Fibroblast of skin of right biceps (primary cell): ENCODE measurements around the gene WDR7.
A peak's percentile ranks its signal among the peaks of the same experiment; 100 is the strongest.

Source experiments
- DNase-seq: peaks from one replicate; pipeline ENCODE4 v3.0.0-alpha.2; 2013

WDR7 gene

DNA sequence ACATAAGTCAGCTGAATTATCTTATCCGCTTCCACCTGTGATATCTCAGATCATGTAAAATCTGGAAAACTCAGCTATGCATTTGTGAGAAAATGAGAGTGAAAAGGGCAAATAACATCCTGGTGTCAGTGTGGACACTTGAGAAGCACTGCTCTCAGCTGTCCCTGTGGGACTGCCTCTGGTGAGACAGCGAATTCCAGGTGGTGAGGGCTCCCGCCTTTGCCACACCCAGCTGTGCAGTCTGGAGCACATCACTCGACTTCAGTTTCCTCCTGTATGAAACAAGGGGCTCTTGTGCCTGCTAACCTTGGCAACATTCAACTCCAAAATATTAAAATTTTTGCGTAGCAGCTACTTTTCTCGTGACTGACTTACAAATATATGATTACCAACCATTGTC, 300.9 kb downstream of the WDR7 start:
- DNase-seq: no peak

GRCh38 chr18:56953428-56954198, 302.5 kb downstream of the WDR7 start:
- DNase-seq: no peak

GRCh38 chr18:56955490-56955889, 304.3 kb downstream of the WDR7 start:
- DNase-seq: no peak

GRCh38 chr18:56959120-56959519, 308.0 kb downstream of the WDR7 start:
- DNase-seq: no peak

DNA sequence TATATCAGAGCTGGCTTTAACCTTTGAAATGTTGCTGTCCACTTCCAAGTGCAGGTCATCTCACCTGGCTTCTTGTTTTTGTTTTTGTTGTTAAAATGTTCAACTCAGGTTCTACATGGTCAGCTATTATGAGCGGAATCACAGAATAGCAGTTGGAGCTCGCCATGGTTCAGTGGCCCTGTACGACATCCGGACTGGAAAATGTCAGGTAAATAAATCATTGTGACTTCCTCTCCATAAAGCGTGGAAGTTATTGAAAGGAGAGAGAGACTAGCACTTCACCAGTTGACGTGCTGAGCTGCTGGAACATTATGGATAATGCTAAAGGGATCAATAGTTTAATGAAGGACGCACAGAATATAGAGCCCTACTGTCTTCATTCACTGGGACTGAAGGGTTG, 311.2 kb downstream of the WDR7 start:
- DNase-seq: no peak

DNA sequence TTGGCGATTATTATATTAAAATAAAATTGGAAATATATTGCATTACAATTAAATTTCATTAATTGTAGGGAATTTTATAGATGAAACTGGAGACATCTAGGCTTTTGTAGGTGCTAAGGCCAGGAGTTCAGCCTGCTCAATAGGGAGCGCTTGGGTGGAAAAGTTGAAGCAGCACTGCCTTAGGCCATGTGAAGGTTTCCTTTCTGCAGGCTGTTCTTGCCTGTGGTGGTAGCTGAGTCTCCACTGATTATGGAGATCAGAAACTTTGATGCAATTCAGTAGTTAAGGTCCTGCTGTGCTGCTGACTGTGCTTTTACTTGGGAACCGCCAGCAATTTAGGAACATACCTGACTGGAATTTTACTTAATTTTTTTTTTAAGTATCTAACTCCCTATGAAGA, 315.9 kb downstream of the WDR7 start:
- no peak for DNase-seq

GRCh38 chr18:56973487-56973886, 322.3 kb downstream of the WDR7 start:
- peak; percentile 13 for DNase-seq

DNA sequence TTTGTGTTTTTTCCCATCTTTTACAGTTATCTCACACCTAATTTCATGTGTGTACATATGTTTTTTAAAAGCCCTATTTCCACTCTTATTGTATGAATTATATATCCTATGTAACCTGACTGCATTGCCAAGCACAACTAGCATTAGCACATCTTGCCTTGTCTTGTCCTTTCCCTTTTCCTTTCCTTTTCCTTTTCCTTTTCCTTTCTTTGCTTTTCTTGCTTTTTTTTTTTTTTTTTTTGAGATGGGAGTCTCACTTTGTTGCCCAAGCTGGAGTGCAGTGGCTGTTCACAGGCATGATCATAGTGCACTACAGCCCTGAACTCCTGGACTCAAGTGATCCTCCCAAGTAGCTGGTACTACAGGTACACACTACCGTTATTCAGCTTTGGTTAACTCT, 323.0 kb downstream of the WDR7 start:
- DNase-seq: no peak

GRCh38 chr18:56975276-56975675, 324.1 kb downstream of the WDR7 start:
- no peak for DNase-seq

GRCh38 chr18:56977309-56977708, 326.1 kb downstream of the WDR7 start:
- DNase-seq: no peak

DNA sequence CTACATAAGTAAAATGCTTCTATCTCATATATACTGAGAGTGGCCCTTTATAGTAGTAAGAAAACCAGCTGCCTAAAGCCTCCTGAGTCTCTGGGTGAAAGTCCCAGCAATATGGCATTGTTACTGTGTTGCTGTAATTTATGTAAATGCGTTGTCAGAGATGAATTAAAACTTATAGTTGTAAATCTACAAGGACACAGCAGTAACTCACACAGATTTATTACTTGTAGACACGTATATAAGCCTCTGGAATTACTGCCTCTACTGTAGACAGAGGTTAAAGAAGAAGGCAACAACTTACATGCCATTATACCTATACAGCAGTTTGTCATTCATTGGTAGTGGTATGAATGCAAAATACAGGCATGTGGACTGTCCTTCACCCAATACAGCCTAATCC, 326.6 kb downstream of the WDR7 start:
- no peak for DNase-seq

DNA sequence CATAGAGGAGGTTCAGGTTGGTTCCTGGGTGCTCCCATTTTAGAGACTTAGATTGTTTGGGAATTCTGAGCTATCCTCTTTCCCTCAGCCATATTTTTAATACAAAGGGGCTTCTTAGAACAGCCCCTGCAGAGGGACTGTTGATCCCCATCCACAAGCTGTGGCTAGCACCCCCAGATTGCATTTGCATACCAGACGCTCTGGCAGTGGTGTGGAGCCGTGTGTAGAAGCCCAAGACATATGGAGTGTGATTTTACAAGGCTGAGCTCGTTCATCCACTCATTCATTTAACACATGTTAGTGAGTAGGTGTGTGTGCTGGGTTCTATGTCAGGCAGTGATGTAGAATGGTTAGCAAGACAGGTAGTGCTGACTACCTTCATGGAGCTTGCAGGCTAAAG, 329.0 kb downstream of the WDR7 start:
- no peak for DNase-seq

- DNase-seq: no peak
Observed at GRCh38 chr18:56982766-56983165, 331.6 kb downstream of the WDR7 start.

- no peak for DNase-seq
Observed at GRCh38 chr18:56983275-56983992, 332.3 kb downstream of the WDR7 start.

DNA sequence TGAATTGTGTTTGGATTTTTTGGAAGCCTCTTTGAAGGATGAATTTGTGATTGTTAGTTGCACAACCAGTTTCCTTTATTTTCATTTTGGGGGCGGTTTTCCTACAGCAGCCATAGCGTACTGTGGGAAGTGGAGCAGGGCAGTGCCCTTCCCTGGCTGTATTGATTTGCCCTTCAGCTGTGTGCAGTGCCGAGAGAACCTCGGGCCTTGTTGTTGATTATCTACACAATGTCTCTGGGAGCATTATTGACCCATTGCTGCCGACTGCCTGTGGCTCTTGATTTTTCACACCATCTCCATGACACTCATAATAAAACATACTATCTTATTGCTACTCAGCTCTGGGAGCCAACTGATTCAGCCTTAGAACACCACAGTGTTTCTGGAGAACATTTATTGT, 333.6 kb downstream of the WDR7 start:
- DNase-seq: no peak

GRCh38 chr18:56986829-56987228, 335.7 kb downstream of the WDR7 start:
- no peak for DNase-seq

DNA sequence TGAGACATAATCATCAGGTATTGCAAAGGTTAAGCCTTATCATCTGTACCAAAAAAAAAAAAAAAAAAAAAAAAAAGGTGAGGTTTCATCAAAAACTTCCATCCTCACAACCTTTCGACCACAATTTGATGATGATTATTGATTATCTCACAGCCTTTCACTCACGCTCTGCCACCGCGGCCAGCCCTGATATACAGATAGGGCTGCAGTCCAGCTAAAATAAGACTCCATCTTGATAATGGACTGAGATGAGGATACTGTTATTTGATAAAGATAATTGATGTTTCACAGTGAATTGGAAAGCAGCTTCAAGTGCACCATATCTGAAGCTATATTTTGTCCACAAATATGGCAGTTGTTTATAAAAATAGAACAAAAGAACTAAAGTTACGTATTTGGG, 336.1 kb downstream of the WDR7 start:
- no peak for DNase-seq

DNA sequence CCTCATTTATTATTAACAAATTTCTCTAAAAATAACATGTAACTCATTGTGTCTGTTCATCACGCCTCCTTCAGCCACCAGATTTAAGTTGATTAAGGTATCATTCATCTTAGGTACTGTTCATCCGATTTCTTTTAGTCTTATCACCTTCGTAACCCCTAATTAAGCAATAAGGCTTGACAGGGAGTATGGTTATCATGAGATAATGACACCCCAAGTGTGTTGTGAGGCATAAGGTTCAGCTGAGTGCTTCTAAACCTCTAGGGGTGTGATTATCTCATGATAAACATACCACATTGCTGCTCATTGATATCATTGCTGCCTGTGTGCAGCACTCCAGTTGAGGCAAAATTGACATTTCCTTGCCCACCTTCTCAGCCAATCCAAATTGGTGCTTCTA, 336.9 kb downstream of the WDR7 start:
- DNase-seq: no peak

- DNase-seq: no peak
Observed at GRCh38 chr18:56990678-56991077, 339.5 kb downstream of the WDR7 start.

DNA sequence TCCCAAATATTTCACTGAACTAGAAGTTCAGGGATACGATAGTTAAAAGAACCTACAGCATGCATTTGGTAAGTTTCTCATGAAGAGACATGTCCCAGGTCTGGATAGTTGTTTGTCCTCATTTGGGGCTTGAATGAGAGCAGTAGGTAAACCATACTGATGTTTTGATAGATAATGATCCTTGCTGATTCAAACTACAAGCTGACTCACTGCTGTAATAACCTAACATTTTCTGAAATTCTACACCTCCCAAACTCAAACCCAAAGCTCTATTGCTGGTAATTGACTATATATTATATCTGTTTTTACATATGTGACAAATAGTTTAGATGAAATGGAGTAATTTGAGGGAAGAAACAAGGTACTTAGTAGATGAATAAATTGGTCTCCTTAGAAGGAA, 341.6 kb downstream of the WDR7 start:
- DNase-seq: peak; percentile 13

- no peak for DNase-seq
Observed at GRCh38 chr18:56995579-56996188, 344.5 kb downstream of the WDR7 start.

- no peak for DNase-seq
Observed at GRCh38 chr18:56997200-56997599, 346.0 kb downstream of the WDR7 start.

- DNase-seq: no peak
Observed at GRCh38 chr18:56999823-57000222, 348.7 kb downstream of the WDR7 start.

GRCh38 chr18:57002627-57003026, 351.5 kb downstream of the WDR7 start:
- DNase-seq: no peak
